Endodermal cell (in vitro differentiated cells): ENCODE results near the gene PIK3IP1. TPM values are rescaled to one million over a fixed set of nuclear protein-coding genes. Genes with fewer than 3 reads are reported as not detected.

Experiments
- DNase-seq: peaks from one replicate; pipeline ENCODE4 v3.0.0-alpha.2; 2017
- H3K27ac ChIP-seq: 2 replicates; pipeline ENCODE4 v1.5.1; 2013; ENCODE audit warnings: mild to moderate bottlenecking, low read depth, low read length, moderate library complexity
- H3K27me3 ChIP-seq: 2 replicates; pipeline ENCODE4 v1.6.1; 2013; ENCODE audit warnings: mild to moderate bottlenecking, low read length, moderate library complexity; ENCODE audit not compliant: insufficient read depth, control insufficient read depth, poor library complexity, severe bottlenecking
- H3K36me3 ChIP-seq: 2 replicates; pipeline ENCODE4 v1.7.0; 2013; ENCODE audit warnings: mild to moderate bottlenecking, low read length, moderate library complexity; ENCODE audit not compliant: control insufficient read depth, insufficient read depth
- H3K4me1 ChIP-seq: one replicate; pipeline ENCODE4 v1.7.0; 2013; ENCODE audit warnings: low read length; ENCODE audit not compliant: control insufficient read depth, insufficient read depth
- H3K4me3 ChIP-seq: 2 replicates; pipeline ENCODE4 v1.5.1; 2013; ENCODE audit warnings: mild to moderate bottlenecking, low read length, moderate library complexity
- H3K9ac ChIP-seq: 2 replicates; pipeline ENCODE4 v1.6.1; 2013; ENCODE audit warnings: mild to moderate bottlenecking, low read length, moderate library complexity; ENCODE audit not compliant: poor library complexity, severe bottlenecking; ENCODE audit errors: extremely low read depth
- H3K9me3 ChIP-seq: 2 replicates; pipeline ENCODE4 v1.6.1; 2013; ENCODE audit warnings: mild to moderate bottlenecking, low read length, moderate library complexity; ENCODE audit not compliant: control insufficient read depth
- H3K27ac Mint-ChIP-seq: 2 replicates; pipeline ENCODE4 v1.8.0; 2020; ENCODE audit warnings: mixed read lengths
- H3K27me3 Mint-ChIP-seq: 2 replicates; pipeline ENCODE4 v1.8.0; 2021; ENCODE audit warnings: mild to moderate bottlenecking, mixed read lengths; ENCODE audit not compliant: insufficient read depth
- H3K36me3 Mint-ChIP-seq: 2 replicates; pipeline ENCODE4 v1.8.0; 2020; ENCODE audit warnings: low read depth, mixed read lengths
- H3K4me1 Mint-ChIP-seq: 2 replicates; pipeline ENCODE4 v1.8.0; 2020; ENCODE audit warnings: mixed read lengths
- H3K4me3 Mint-ChIP-seq: 2 replicates; pipeline ENCODE4 v1.8.0; 2020; ENCODE audit warnings: mild to moderate bottlenecking, moderate library complexity, mixed read lengths
- H3K9me3 Mint-ChIP-seq: 2 replicates; pipeline ENCODE4 v1.8.0; 2020; ENCODE audit warnings: mild to moderate bottlenecking, mixed read lengths
- CTCF ChIP-seq: fragments of 200-600 bp; sonication (generic); conservative IDR thresholded peaks from 2 replicates; pipeline ENCODE4 v1.5.0; 2021; ENCODE audit warnings: antibody characterized with exemption, mild to moderate bottlenecking
- WGBS, 2 experiments: methylation state at CpG; one replicate each; pipeline versions ENCODE4 v1.1.5 to v1.1.7; 2013; ENCODE audit warnings: missing lambda C conversion rate in 2 of 2, mixed read lengths in 1 of 2; ENCODE audit not compliant: insufficient coverage in 1 of 2, insufficient read length in 1 of 2; 5-methylcytosine and 5-hydroxymethylcytosine counted together
- total RNA-seq, 2 donors: library from RNA; stranded (reverse); fragmentation: NEBNext Ultra II Directional in 1 of 2; extraction: Animal tissue kit (Norgen Biotek cat#: 25700) in 1 of 2; gene quantifications; 2 replicates in 1 of 2; 3 replicates in 1 of 2; pipeline ENCODE4 v1.2.1, GENCODE V29; 2021

The PIK3IP1 gene
- total RNA-seq, 2 donors from 2014 or later: 2.0 to 3.5 TPM

- no peaks in the 10 kb centered on the region for H3K27me3 Mint-ChIP-seq
- H3K4me1 ChIP-seq: peaks cover 29% of the 10 kb centered on the region
- H3K9me3 Mint-ChIP-seq: no peaks in the 10 kb centered on the region
- peak overlapping the region; percentile 96 for H3K27ac Mint-ChIP-seq
- H3K36me3 Mint-ChIP-seq: peaks cover 8% of the 10 kb centered on the region
- no peak for TF ChIP-seq CTCF
- no peak overlapping the region for H3K9ac ChIP-seq
- WGBS, 2 experiments: 94 to 95% methylated on average over 5 to 7 of the region's 7 CpGs
- H3K4me1 Mint-ChIP-seq: peaks cover 45% of the 10 kb centered on the region
- peak overlapping the region; percentile 94 for H3K27ac ChIP-seq
- H3K4me3 ChIP-seq: no peak overlapping the region
- DNase-seq: no peak
- H3K4me3 Mint-ChIP-seq: no peak overlapping the region
- H3K36me3 ChIP-seq: no peaks in the 10 kb centered on the region
- H3K9me3 ChIP-seq: no peaks in the 10 kb centered on the region
- no peaks in the 10 kb centered on the region for H3K27me3 ChIP-seq
Observed at GRCh38 chr22:31244943-31245451, 47.3 kb downstream of the PIK3IP1 start.

DNA sequence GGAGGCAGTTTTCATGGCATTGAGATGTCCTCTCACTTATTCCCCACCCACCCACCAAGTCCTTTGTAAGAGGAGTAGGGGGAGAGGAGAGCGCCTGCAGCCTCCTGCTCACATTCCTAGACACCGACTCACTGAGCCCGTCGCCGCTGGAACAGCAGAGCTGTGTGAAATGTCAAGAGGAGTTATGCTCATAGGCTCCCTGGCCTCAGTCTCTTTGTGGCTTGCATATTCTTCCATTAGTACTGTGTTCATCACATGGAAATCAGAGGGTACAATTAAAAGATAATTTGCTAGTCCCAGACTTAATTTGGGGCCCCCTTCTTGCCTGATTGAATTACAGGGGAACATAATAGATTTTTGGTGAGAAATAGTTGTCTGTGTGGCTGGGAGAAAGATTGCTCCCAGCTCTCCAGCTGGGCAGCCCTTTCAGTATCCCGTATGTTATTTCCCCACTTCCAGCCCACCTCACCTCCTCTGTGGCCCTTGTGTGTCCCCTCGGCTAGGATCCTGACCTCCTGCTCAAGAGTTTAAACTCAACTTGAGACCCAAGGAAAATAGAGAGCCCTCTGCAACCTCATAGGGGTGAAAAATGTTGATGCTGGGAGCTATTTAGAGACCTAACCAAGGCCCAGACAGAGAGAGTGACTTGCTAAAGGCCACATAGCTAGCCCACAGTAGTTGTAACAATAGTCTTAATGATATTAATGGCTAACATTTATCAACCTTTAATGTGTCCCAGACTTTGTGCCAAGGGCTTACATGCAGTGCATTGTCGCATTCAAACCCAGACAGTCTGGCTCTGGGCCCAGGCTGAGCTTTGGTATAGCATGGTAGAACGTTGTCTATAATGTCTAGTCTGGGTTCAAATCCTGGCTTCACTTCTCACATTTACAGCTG lies 48.0 kb downstream of the PIK3IP1 start:
- no peak for TF ChIP-seq CTCF
- H3K4me3 Mint-ChIP-seq: no peak overlapping the region
- no peaks in the 10 kb centered on the region for H3K36me3 ChIP-seq
- peaks cover 30% of the 10 kb centered on the region for H3K4me1 ChIP-seq
- H3K27me3 ChIP-seq: no peaks in the 10 kb centered on the region
- peak overlapping the region; percentile 43 for H3K4me3 ChIP-seq
- no peaks in the 10 kb centered on the region for H3K27me3 Mint-ChIP-seq
- peak; percentile 92 for DNase-seq
- peak overlapping the region; percentile 94 for H3K27ac ChIP-seq
- peak overlapping the region; percentile 47 for H3K9ac ChIP-seq
- 52 to 100% methylated on average over 2 to 8 of the region's 9 CpGs for WGBS, 2 experiments
- H3K27ac Mint-ChIP-seq: peak overlapping the region; percentile 96
- H3K4me1 Mint-ChIP-seq: peaks cover 46% of the 10 kb centered on the region
- H3K9me3 ChIP-seq: no peaks in the 10 kb centered on the region
- no peaks in the 10 kb centered on the region for H3K9me3 Mint-ChIP-seq
- peaks cover 8% of the 10 kb centered on the region for H3K36me3 Mint-ChIP-seq

DNA sequence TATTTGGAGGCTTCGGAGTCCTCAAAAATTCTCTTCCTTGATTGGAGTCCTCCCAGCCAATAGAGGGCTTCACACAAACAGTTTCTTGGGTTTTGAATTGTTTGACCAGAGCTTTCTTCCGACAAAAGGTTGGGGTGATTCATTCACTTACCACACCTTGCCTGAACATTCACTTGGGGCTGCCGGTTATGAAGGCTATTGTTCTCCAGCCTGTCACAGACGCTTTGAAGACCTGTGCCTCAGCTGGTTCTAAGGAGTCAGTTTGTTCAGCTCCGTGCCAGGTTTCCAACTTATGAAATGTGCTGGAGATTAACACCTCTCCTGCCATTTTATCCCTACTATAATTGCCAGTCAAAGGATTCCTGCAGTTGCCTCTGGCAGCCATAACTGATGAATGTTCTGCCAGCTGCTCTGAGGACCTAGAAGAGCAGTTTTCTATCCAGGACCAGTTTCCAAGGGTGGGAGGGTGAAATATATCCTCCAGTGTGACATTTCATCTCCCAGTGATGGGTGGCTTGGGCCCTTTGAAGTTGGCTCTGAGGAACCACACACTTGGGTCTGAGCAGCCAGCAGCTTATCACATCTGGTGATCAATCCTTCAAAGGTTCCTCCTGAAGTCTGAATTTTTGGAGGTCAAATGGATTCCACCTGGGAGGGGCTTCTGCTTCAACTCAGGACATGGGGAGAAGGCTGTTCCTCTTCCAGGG lies 48.8 kb downstream of the PIK3IP1 start:
- peak overlapping the region; percentile 94 for H3K27ac ChIP-seq
- no peak overlapping the region for H3K4me3 Mint-ChIP-seq

More for the DNA sequence above, 48.8 kb downstream of the PIK3IP1 start:
- H3K4me1 ChIP-seq: peaks cover 26% of the 10 kb centered on the region
- Mint-ChIP-seq H3K9me3 (no peaks in the 10 kb centered on the region), H3K27ac (peak overlapping the region; percentile 96), H3K27me3 (no peaks in the 10 kb centered on the region), H3K36me3 (peaks cover 10% of the 10 kb centered on the region), H3K4me1 (peaks cover 38% of the 10 kb centered on the region)
- 92 to 96% methylated on average over 4 to 5 of the region's 5 CpGs for WGBS, 2 experiments
- no peaks in the 10 kb centered on the region for H3K36me3 ChIP-seq
- peak overlapping the region; percentile 43 for H3K4me3 ChIP-seq
- H3K9me3 ChIP-seq: no peaks in the 10 kb centered on the region
- TF ChIP-seq CTCF: no peak
- H3K27me3 ChIP-seq: no peaks in the 10 kb centered on the region
- no peak for DNase-seq
- peak overlapping the region; percentile 47 for H3K9ac ChIP-seq
